Choroid plexus epithelial cell (primary cell): ENCODE data around the gene NTM.

Source experiments
- DNase-seq: peaks from one replicate; pipeline ENCODE4 v3.0.0-alpha.2; 2010; ENCODE audit warnings: low read depth
- H3K4me3 ChIP-seq: 2 replicates; pipeline ENCODE4 v1.5.1; 2011; ENCODE audit warnings: low read depth, mild to moderate bottlenecking, control low read depth, low read length, moderate library complexity
- CTCF ChIP-seq: conservative IDR thresholded peaks from 2 replicates; pipeline ENCODE4 v1.5.1; 2011; ENCODE audit warnings: low read depth, mild to moderate bottlenecking, control low read depth, inconsistent platforms, low read length, moderate library complexity

NTM gene

GRCh38 chr11:131916638-131917037 is 546.2 kb downstream of the NTM start:
- TF ChIP-seq CTCF: no peak
- no peak for DNase-seq
- H3K4me3 ChIP-seq: no peak overlapping the region

GRCh38 chr11:131917634-131918384 is 547.4 kb downstream of the NTM start:
- DNase-seq: no peak
- no peak for TF ChIP-seq CTCF
- no peak overlapping the region for H3K4me3 ChIP-seq

GRCh38 chr11:131918663-131919062 is 548.2 kb downstream of the NTM start:
- no peak for TF ChIP-seq CTCF
- DNase-seq: no peak
- no peak overlapping the region for H3K4me3 ChIP-seq

- DNase-seq: no peak
- no peak for TF ChIP-seq CTCF
- no peak overlapping the region for H3K4me3 ChIP-seq
Measured at GRCh38 chr11:131922220-131922619, 551.8 kb downstream of the NTM start.

GRCh38 chr11:131923309-131923708 is 552.9 kb downstream of the NTM start:
- no peak for TF ChIP-seq CTCF

GRCh38 chr11:131924001-131924400 is 553.6 kb downstream of the NTM start:
- H3K4me3 ChIP-seq: no peak overlapping the region
- TF ChIP-seq CTCF: no peak
- DNase-seq: peak; percentile 74

More at GRCh38 chr11:131923309-131923708, 552.9 kb downstream of the NTM start:
- DNase-seq: no peak
- no peak overlapping the region for H3K4me3 ChIP-seq
